ENCODE results near the gene PIEZO2.

The PIEZO2 gene

DNA sequence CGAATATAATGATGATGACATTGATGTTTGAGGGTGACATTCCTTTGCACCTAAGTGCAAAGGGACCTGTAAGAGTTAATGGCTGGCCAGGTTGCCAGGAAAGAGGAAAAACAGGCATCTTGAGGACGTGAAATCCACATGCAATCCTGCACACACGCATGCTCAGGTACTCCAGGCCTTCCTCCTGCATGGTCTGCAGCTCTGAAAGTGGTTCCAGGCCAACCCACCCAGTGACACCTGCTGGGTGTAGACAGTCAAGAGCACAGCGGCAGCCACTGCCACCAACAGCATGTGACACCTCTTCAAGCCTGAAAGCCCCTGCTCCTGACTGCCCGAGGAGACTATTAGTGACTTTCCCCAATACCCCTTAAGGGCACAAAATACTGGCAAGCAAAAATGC lies 101.6 kb downstream of the PIEZO2 start:
- Histone ChIP-seq H3K9me2 (replicated peaks; ENCODE audit: insufficient read depth, low read length) (no peaks in the 10 kb centered on the region), H3K4me3 (ENCODE audit: insufficient read depth, low read length, poor library complexity, severe bottlenecking) (no peak overlapping the region), H3K27ac (ENCODE audit: low read depth, low read length) (no peak overlapping the region), H3K36me3 (ENCODE audit: low read length) (no peaks in the 10 kb centered on the region), H3F3A (ENCODE audit: insufficient read depth) (no peaks in the 10 kb centered on the region), H3K79me2 (ENCODE audit: insufficient read depth, low read length) (no peaks in the 10 kb centered on the region), H3K27me3 (ENCODE audit: low read length) (no peaks in the 10 kb centered on the region), H4K20me1 (ENCODE audit: low read depth, low read length) (no peaks in the 10 kb centered on the region), H2AFZ (ENCODE audit: low read depth, low read length, severe bottlenecking) (no peak overlapping the region), H3K9me3 (ENCODE audit: insufficient read depth, low read length) (no peaks in the 10 kb centered on the region), H3K4me2 (ENCODE audit: low read depth, low read length, poor library complexity, severe bottlenecking) (no peak overlapping the region), H3K9ac (ENCODE audit: low read length) (no peak overlapping the region)
- TF ChIP-seq CTCF (IDR thresholded peaks at IDR 0.05; ENCODE audit: insufficient read depth, low read length, poor library complexity, severe bottlenecking) (no peak), EZH2phosphoT487 (conservative IDR thresholded peaks at IDR 0.05; ENCODE audit: low read length) (no peak)

DNA sequence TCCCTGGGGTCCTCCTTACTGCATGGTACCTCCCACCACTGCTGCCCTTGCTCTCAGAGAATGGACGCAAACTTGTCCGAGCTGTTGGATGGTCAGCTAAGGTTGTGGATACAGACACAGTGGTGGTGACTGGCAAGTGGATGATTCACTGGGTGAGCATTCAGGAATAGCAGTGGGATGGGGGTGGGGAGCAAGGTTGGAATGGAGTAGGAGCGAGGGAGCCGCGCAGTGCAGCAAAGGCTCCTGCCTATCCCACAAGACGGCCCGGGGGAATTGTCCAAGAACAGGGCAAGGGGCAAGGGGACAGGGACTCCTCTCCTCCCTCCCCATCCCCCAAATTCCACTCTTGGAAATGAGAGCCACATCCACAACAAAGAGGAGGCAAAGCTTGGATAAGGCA lies 102.2 kb downstream of the PIEZO2 start:
- no peak overlapping the region for H3K4me3 ChIP-seq (ENCODE audit: insufficient read depth, low read length, poor library complexity, severe bottlenecking)
- no peaks in the 10 kb centered on the region for H3K9me3 ChIP-seq (ENCODE audit: insufficient read depth, low read length)
- H3K79me2 ChIP-seq (ENCODE audit: insufficient read depth, low read length), result no peaks in the 10 kb centered on the region
- H3K27me3 ChIP-seq (ENCODE audit: low read length), result no peaks in the 10 kb centered on the region
- H3K9ac ChIP-seq (ENCODE audit: low read length), result no peak overlapping the region
- H3K36me3 ChIP-seq (ENCODE audit: low read length), result no peaks in the 10 kb centered on the region
- H2AFZ ChIP-seq (ENCODE audit: low read depth, low read length, severe bottlenecking), result no peak overlapping the region
- H4K20me1 ChIP-seq (ENCODE audit: low read depth, low read length), result no peaks in the 10 kb centered on the region
- no peak for TF ChIP-seq EZH2phosphoT487 (conservative IDR thresholded peaks at IDR 0.05; ENCODE audit: low read length)
- no peak for TF ChIP-seq CTCF (IDR thresholded peaks at IDR 0.05; ENCODE audit: insufficient read depth, low read length, poor library complexity, severe bottlenecking)
- H3K4me2 ChIP-seq (ENCODE audit: low read depth, low read length, poor library complexity, severe bottlenecking), result no peak overlapping the region
- H3F3A ChIP-seq (ENCODE audit: insufficient read depth), result no peaks in the 10 kb centered on the region
- H3K27ac ChIP-seq (ENCODE audit: low read depth, low read length), result no peak overlapping the region
- H3K9me2 ChIP-seq (replicated peaks; ENCODE audit: insufficient read depth, low read length), result no peaks in the 10 kb centered on the region

GRCh38 chr18:11046140-11046539 lies 103.2 kb downstream of the PIEZO2 start:
- no peaks in the 10 kb centered on the region for H4K20me1 ChIP-seq (ENCODE audit: low read depth, low read length)
- no peaks in the 10 kb centered on the region for H3K79me2 ChIP-seq (ENCODE audit: insufficient read depth, low read length)
- H3K27me3 ChIP-seq (ENCODE audit: low read length), result no peaks in the 10 kb centered on the region
- no peak overlapping the region for H3K4me3 ChIP-seq (ENCODE audit: insufficient read depth, low read length, poor library complexity, severe bottlenecking)
- no peak overlapping the region for H3K27ac ChIP-seq (ENCODE audit: low read depth, low read length)
- no peak overlapping the region for H3K4me2 ChIP-seq (ENCODE audit: low read depth, low read length, poor library complexity, severe bottlenecking)
- no peaks in the 10 kb centered on the region for H3F3A ChIP-seq (ENCODE audit: insufficient read depth)
- H3K9me2 ChIP-seq (replicated peaks; ENCODE audit: insufficient read depth, low read length), result no peaks in the 10 kb centered on the region
- no peak overlapping the region for H2AFZ ChIP-seq (ENCODE audit: low read depth, low read length, severe bottlenecking)
- H3K9me3 ChIP-seq (ENCODE audit: insufficient read depth, low read length), result no peaks in the 10 kb centered on the region
- no peak for TF ChIP-seq CTCF (IDR thresholded peaks at IDR 0.05; ENCODE audit: insufficient read depth, low read length, poor library complexity, severe bottlenecking)
- no peak for TF ChIP-seq EZH2phosphoT487 (conservative IDR thresholded peaks at IDR 0.05; ENCODE audit: low read length)
- H3K9ac ChIP-seq (ENCODE audit: low read length), result no peak overlapping the region
- H3K36me3 ChIP-seq (ENCODE audit: low read length), result no peaks in the 10 kb centered on the region

GRCh38 chr18:11043694-11044093 lies 105.7 kb downstream of the PIEZO2 start:
- no peaks in the 10 kb centered on the region for H3K9me3 ChIP-seq (ENCODE audit: insufficient read depth, low read length)
- H3F3A ChIP-seq (ENCODE audit: insufficient read depth), result no peaks in the 10 kb centered on the region
- no peak for TF ChIP-seq EZH2phosphoT487 (conservative IDR thresholded peaks at IDR 0.05; ENCODE audit: low read length)
- TF ChIP-seq CTCF (IDR thresholded peaks at IDR 0.05; ENCODE audit: insufficient read depth, low read length, poor library complexity, severe bottlenecking), result no peak
- no peaks in the 10 kb centered on the region for H3K27me3 ChIP-seq (ENCODE audit: low read length)
- H3K4me2 ChIP-seq (ENCODE audit: low read depth, low read length, poor library complexity, severe bottlenecking), result no peak overlapping the region
- no peak overlapping the region for H3K4me3 ChIP-seq (ENCODE audit: insufficient read depth, low read length, poor library complexity, severe bottlenecking)
- H4K20me1 ChIP-seq (ENCODE audit: low read depth, low read length), result no peaks in the 10 kb centered on the region
- H3K36me3 ChIP-seq (ENCODE audit: low read length), result no peaks in the 10 kb centered on the region
- H3K9me2 ChIP-seq (replicated peaks; ENCODE audit: insufficient read depth, low read length), result no peaks in the 10 kb centered on the region
- H3K9ac ChIP-seq (ENCODE audit: low read length), result no peak overlapping the region
- H3K27ac ChIP-seq (ENCODE audit: low read depth, low read length), result no peak overlapping the region
- H3K79me2 ChIP-seq (ENCODE audit: insufficient read depth, low read length), result no peaks in the 10 kb centered on the region
- no peak overlapping the region for H2AFZ ChIP-seq (ENCODE audit: low read depth, low read length, severe bottlenecking)

Measured in SU-DHL-6 (cell line).